ENCODE data around the gene RGS21.

Gene RGS21

GRCh38 chr1:192402571-192402970 is 85.8 kb downstream of the RGS21 start:
- Mint-ChIP-seq H3K36me3 (no peaks in the 10 kb centered on the region), H3K27ac (no peak overlapping the region), H3K4me1 (ENCODE audit: low read depth) (no peaks in the 10 kb centered on the region), H3K4me3 (no peak overlapping the region), H3K27me3 (no peaks in the 10 kb centered on the region), H3K9me3 (ENCODE audit: low read depth) (no peaks in the 10 kb centered on the region)

GRCh38 chr1:192407206-192407605 is 90.4 kb downstream of the RGS21 start:
- Mint-ChIP-seq H3K4me3 (no peak overlapping the region), H3K9me3 (ENCODE audit: low read depth) (no peaks in the 10 kb centered on the region), H3K27ac (no peak overlapping the region), H3K36me3 (no peaks in the 10 kb centered on the region), H3K4me1 (ENCODE audit: low read depth) (no peaks in the 10 kb centered on the region), H3K27me3 (no peaks in the 10 kb centered on the region)

Measured in activated naive CD8-positive, alpha-beta T cell (primary cell).